Tibial artery (tissue), 4 donors: ENCODE data around the gene RALGPS2.

Experiments used
- DNase-seq, 2 donors: peaks; one replicate each; pipeline ENCODE4 v3.0.0-alpha.2; 2019
- H3K27ac ChIP-seq, 2 donors: fragments of 200-600 bp; sonication (generic) in 1 of 2; 1 replicate in 1 of 2; 2 replicates in 1 of 2; pipeline ENCODE4 v1.5.1; 2018 to 2019; ENCODE audit warnings: mild to moderate bottlenecking in 1 of 2
- H3K27me3 ChIP-seq, 2 donors: fragments of 200-600 bp; sonication (generic) in 1 of 2; one replicate each; pipeline versions ENCODE4 v1.5.1 to v1.6.0; 2016 to 2019
- H3K36me3 ChIP-seq, 3 donors: fragments of 200-600 bp; sonication (generic) in 2 of 3; one replicate each; pipeline ENCODE4 v1.5.1; 2016 to 2019; ENCODE audit warnings: mild to moderate bottlenecking in 2 of 3
- H3K4me1 ChIP-seq, 4 donors: fragments of 200-600 bp; sonication (generic) in 2 of 4; 1 replicate in 3 of 4; 2 replicates in 1 of 4; pipeline ENCODE4 v1.5.1; 2016 to 2019
- H3K4me3 ChIP-seq, 2 donors: fragments of 200-600 bp; sonication (generic) in 1 of 2; 1 replicate in 1 of 2; 2 replicates in 1 of 2; pipeline ENCODE4 v1.5.1; 2018 to 2019; ENCODE audit warnings: mild to moderate bottlenecking in 2 of 2
- H3K9me3 ChIP-seq, 3 donors: fragments of 200-600 bp; sonication (generic) in 1 of 3; one replicate each; pipeline ENCODE4 v1.5.1; 2016 to 2019
- intact Hi-C: fragments of 100-400 bp; cut with DNase I; formaldehyde crosslinking; loops from one replicate; pipeline ENCODE4 v1.15.0; 2023; ENCODE audit warnings: low total_unique reads
- TF ChIP-seq, protein P1 (sequence below), 2 experiments: fragments of 200-600 bp in 1 of 2; fragments of 450-650 bp in 1 of 2; IDR thresholded peaks; one replicate each; pipeline ENCODE4 v1.5.1; 2017 to 2019; ENCODE audit warnings: antibody characterized with exemption in 2 of 2, mild to moderate bottlenecking in 1 of 2, moderate library complexity in 1 of 2

Gene RALGPS2

GRCh38 chr1:178912597-178912996, 187.6 kb downstream of the RALGPS2 start:
- TF ChIP-seq, protein P1, sequence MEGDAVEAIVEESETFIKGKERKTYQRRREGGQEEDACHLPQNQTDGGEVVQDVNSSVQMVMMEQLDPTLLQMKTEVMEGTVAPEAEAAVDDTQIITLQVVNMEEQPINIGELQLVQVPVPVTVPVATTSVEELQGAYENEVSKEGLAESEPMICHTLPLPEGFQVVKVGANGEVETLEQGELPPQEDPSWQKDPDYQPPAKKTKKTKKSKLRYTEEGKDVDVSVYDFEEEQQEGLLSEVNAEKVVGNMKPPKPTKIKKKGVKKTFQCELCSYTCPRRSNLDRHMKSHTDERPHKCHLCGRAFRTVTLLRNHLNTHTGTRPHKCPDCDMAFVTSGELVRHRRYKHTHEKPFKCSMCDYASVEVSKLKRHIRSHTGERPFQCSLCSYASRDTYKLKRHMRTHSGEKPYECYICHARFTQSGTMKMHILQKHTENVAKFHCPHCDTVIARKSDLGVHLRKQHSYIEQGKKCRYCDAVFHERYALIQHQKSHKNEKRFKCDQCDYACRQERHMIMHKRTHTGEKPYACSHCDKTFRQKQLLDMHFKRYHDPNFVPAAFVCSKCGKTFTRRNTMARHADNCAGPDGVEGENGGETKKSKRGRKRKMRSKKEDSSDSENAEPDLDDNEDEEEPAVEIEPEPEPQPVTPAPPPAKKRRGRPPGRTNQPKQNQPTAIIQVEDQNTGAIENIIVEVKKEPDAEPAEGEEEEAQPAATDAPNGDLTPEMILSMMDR (IDR thresholded peaks at IDR 0.05), result no peak
- DNase-seq, result no peak

DNA sequence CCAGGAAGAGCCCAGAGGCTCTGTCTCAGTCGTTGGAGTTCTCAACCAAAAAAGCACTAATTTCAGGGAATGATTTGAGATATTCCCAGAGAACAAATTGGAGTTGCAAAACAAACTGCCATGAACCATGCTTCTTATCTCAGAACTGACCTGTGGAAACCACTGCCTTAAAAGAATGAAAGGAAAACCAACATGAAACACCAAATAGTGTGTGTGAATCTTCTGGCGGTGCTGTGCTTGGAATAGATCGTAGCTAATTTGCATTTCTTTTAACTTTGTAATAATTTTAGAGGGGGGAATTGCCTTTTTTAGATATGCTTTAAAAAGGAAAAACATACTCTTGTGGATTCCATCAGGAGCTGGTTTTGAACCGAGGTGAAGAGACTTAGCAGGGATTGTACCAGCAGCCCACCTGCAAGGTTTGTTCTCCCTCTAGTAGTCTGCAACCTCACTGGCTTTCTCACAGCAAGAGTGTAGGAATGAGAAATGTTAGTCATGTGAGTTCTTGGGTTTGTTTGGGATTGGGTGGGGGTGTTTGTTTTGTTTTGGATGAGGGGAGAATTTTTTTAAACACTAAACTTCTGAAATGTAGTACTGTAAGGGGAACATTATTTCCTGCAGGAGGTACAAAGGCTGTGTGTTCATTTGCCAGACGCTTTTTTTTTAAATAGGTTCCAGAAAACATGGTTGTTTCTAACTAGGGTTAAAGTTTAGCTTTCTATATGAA, 191.6 kb downstream of the RALGPS2 start:
- H3K27ac ChIP-seq, result no peak overlapping the region
- H3K4me3 ChIP-seq, result no peak overlapping the region
- TF ChIP-seq, protein P1 (IDR thresholded peaks at IDR 0.05), result no peak
- no peaks in the 10 kb centered on the region for H3K9me3 ChIP-seq
- H3K36me3 ChIP-seq, result no peaks in the 10 kb centered on the region
- no peak for DNase-seq
- peaks cover 0 to 15% (median 0%) of the 10 kb centered on the region in 4 donors for H3K4me1 ChIP-seq
- intact Hi-C loops, result no loop called here
- no peaks in the 10 kb centered on the region for H3K27me3 ChIP-seq

More at GRCh38 chr1:178912597-178912996, 187.6 kb downstream of the RALGPS2 start:
- Histone ChIP-seq H3K9me3 (no peaks in the 10 kb centered on the region), H3K27me3 (no peaks in the 10 kb centered on the region), H3K27ac (no peak overlapping the region), H3K4me1 (peaks cover 0 to 11% (median 1%) of the 10 kb centered on the region in 4 donors), H3K36me3 (no peaks in the 10 kb centered on the region), H3K4me3 (no peak overlapping the region)
- intact Hi-C loops, result no loop called here

- Histone ChIP-seq H3K27ac (no peak overlapping the region), H3K4me1 (peaks cover 0 to 15% (median 0%) of the 10 kb centered on the region in 4 donors), H3K36me3 (no peaks in the 10 kb centered on the region), H3K4me3 (no peak overlapping the region), H3K9me3 (no peaks in the 10 kb centered on the region), H3K27me3 (no peaks in the 10 kb centered on the region)
- no peak for DNase-seq
- intact Hi-C loops, result no loop called here
- TF ChIP-seq, protein P1 (IDR thresholded peaks at IDR 0.05), result no peak
Observed at GRCh38 chr1:178918308-178918707, 193.3 kb downstream of the RALGPS2 start.

DNA sequence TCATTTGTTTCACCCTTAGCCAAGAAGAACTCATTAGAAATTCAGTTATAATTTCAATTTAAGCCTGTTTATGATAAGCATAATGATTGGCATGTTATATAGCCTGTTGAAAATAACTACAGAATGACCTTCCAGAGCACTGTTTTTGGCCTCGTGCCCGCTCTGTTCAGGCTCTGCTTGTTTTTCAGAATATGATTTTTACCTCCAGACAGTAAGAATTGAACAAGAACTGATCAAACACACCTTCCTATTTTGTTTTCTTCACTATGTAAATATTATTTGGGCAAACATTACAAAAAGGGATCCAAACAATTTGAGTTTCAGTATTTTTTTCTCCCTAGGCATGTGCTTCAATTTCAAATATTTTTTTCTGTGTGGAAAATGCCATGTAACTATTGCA, 193.9 kb downstream of the RALGPS2 start:
- no peaks in the 10 kb centered on the region for H3K9me3 ChIP-seq
- TF ChIP-seq, protein P1 (IDR thresholded peaks at IDR 0.05), result no peak
- no peak for DNase-seq
- H3K27ac ChIP-seq, result no peak overlapping the region
- H3K36me3 ChIP-seq, result no peaks in the 10 kb centered on the region
- H3K27me3 ChIP-seq, result no peaks in the 10 kb centered on the region
- intact Hi-C loops, result no loop called here
- H3K4me3 ChIP-seq, result no peak overlapping the region
- peaks cover 0 to 15% (median 0%) of the 10 kb centered on the region in 4 donors for H3K4me1 ChIP-seq

- DNase-seq, result no peak
- intact Hi-C loops, result no loop called here
- H3K27ac ChIP-seq, result no peak overlapping the region
- H3K4me1 ChIP-seq, result peaks cover 0 to 15% (median 0%) of the 10 kb centered on the region in 4 donors
- TF ChIP-seq, protein P1 (IDR thresholded peaks at IDR 0.05), result no peak
- no peaks in the 10 kb centered on the region for H3K36me3 ChIP-seq
- no peak overlapping the region for H3K4me3 ChIP-seq
- H3K27me3 ChIP-seq, result no peaks in the 10 kb centered on the region
- peaks cover 0 to under 1% (median 0%) of the 10 kb centered on the region in 3 donors for H3K9me3 ChIP-seq
Observed at GRCh38 chr1:178919581-178919980, 194.5 kb downstream of the RALGPS2 start.
